ENCODE measurements around the gene ELF1.
"Not testable (repeated sequence)": the region's sequence is repeated elsewhere in the genome, so short reads cannot be mapped to it uniquely, and the experiment has no call there.

ELF1 gene

GRCh38 chr13:40914863-40915262 is 104.3 kb downstream of the ELF1 start:
- not testable (repeated sequence) for H2AK5ac ChIP-seq (ENCODE audit: low read depth, low read length); H3K9ac ChIP-seq (ENCODE audit: low read depth, low read length, poor library complexity); H3K27ac ChIP-seq (replicated peaks; ENCODE audit: low read length); H3K4ac ChIP-seq (ENCODE audit: low read length); H4K8ac ChIP-seq (ENCODE audit: low read depth, low read length); H3K18ac ChIP-seq (ENCODE audit: low read length); DNase-seq (ENCODE audit: low spot score); H3K27me3 ChIP-seq (ENCODE audit: control insufficient read depth in 3 of 3, insufficient read depth in 3 of 3, low read depth in 1 of 3, low read length in 3 of 3); H2BK12ac ChIP-seq (ENCODE audit: low read length); H3K4me2 ChIP-seq (ENCODE audit: insufficient read depth, low read length, poor library complexity, severe bottlenecking); H3K4me1 ChIP-seq (ENCODE audit: control insufficient read depth in 2 of 2, insufficient read depth in 1 of 2, low read depth in 1 of 2, low read length in 2 of 2); H3K9me3 ChIP-seq (replicated peaks in 1 of 2; ENCODE audit: control insufficient read depth in 2 of 2, insufficient read depth in 1 of 2, low read depth in 1 of 2, low read length in 2 of 2); H2BK15ac ChIP-seq (ENCODE audit: low read length); H3K36me3 ChIP-seq (replicated peaks in 1 of 2; ENCODE audit: control insufficient read depth in 2 of 2, insufficient read depth in 2 of 2, low read length in 2 of 2); H2AFZ ChIP-seq (ENCODE audit: low read length); H2BK120ac ChIP-seq (ENCODE audit: low read depth, low read length); H3K79me1 ChIP-seq (ENCODE audit: low read depth, low read length); H2BK5ac ChIP-seq (ENCODE audit: low read length); H3K4me3 ChIP-seq (ENCODE audit: low read length in 2 of 2); H4K91ac ChIP-seq (ENCODE audit: low read depth, low read length, poor library complexity); H3K14ac ChIP-seq (ENCODE audit: low read length); H3K23ac ChIP-seq (ENCODE audit: low read depth, low read length, poor library complexity)

- no peak for DNase-seq (ENCODE audit: low spot score)
- no peak overlapping the region for H4K91ac ChIP-seq (ENCODE audit: low read depth, low read length, poor library complexity)
- no peak overlapping the region for H3K4ac ChIP-seq (ENCODE audit: low read length)
- H3K9ac ChIP-seq (ENCODE audit: low read depth, low read length, poor library complexity): no peak overlapping the region
- H2AFZ ChIP-seq (ENCODE audit: low read length): no peak overlapping the region
- no peak overlapping the region for H2AK5ac ChIP-seq (ENCODE audit: low read depth, low read length)
- H3K23ac ChIP-seq (ENCODE audit: low read depth, low read length, poor library complexity): no peak overlapping the region
- no peaks in the 10 kb centered on the region for H3K36me3 ChIP-seq (replicated peaks in 1 of 2; ENCODE audit: control insufficient read depth in 2 of 2, insufficient read depth in 2 of 2, low read length in 2 of 2)
- H4K8ac ChIP-seq (ENCODE audit: low read depth, low read length): no peak overlapping the region
- H3K4me3 ChIP-seq (ENCODE audit: low read length in 2 of 2): no peak overlapping the region
- no peak overlapping the region for H2BK15ac ChIP-seq (ENCODE audit: low read length)
- H3K14ac ChIP-seq (ENCODE audit: low read length): no peak overlapping the region
- no peak overlapping the region for H2BK5ac ChIP-seq (ENCODE audit: low read length)
- H3K4me1 ChIP-seq (ENCODE audit: control insufficient read depth in 2 of 2, insufficient read depth in 1 of 2, low read depth in 1 of 2, low read length in 2 of 2): no peaks in the 10 kb centered on the region
- no peak overlapping the region for H2BK12ac ChIP-seq (ENCODE audit: low read length)
- no peak overlapping the region for H2BK120ac ChIP-seq (ENCODE audit: low read depth, low read length)
- H3K18ac ChIP-seq (ENCODE audit: low read length): no peak overlapping the region
- H3K9me3 ChIP-seq (replicated peaks in 1 of 2; ENCODE audit: control insufficient read depth in 2 of 2, insufficient read depth in 1 of 2, low read depth in 1 of 2, low read length in 2 of 2): no peaks in the 10 kb centered on the region
- H3K79me1 ChIP-seq (ENCODE audit: low read depth, low read length): no peaks in the 10 kb centered on the region
- H3K27me3 ChIP-seq (ENCODE audit: control insufficient read depth in 3 of 3, insufficient read depth in 3 of 3, low read depth in 1 of 3, low read length in 3 of 3): no peaks in the 10 kb centered on the region
- H3K27ac ChIP-seq (replicated peaks; ENCODE audit: low read length): no peak overlapping the region
- H3K4me2 ChIP-seq (ENCODE audit: insufficient read depth, low read length, poor library complexity, severe bottlenecking): no peak overlapping the region
Observed at GRCh38 chr13:40911341-40911740, 107.8 kb downstream of the ELF1 start.

- no peak for DNase-seq (ENCODE audit: low spot score)
- no peak overlapping the region for H3K14ac ChIP-seq (ENCODE audit: low read length)
Observed at GRCh38 chr13:40910324-40911050, 108.6 kb downstream of the ELF1 start.

GRCh38 chr13:40909541-40910200 is 109.4 kb downstream of the ELF1 start:
- H3K23ac ChIP-seq (ENCODE audit: low read depth, low read length, poor library complexity); H4K91ac ChIP-seq (ENCODE audit: low read depth, low read length, poor library complexity); H2AK5ac ChIP-seq (ENCODE audit: low read depth, low read length); H2BK15ac ChIP-seq (ENCODE audit: low read length); H3K14ac ChIP-seq (ENCODE audit: low read length); H3K9me3 ChIP-seq (replicated peaks in 1 of 2; ENCODE audit: control insufficient read depth in 2 of 2, insufficient read depth in 1 of 2, low read depth in 1 of 2, low read length in 2 of 2); H3K36me3 ChIP-seq (replicated peaks in 1 of 2; ENCODE audit: control insufficient read depth in 2 of 2, insufficient read depth in 2 of 2, low read length in 2 of 2); H3K4me1 ChIP-seq (ENCODE audit: control insufficient read depth in 2 of 2, insufficient read depth in 1 of 2, low read depth in 1 of 2, low read length in 2 of 2); H3K27ac ChIP-seq (replicated peaks; ENCODE audit: low read length); H2BK12ac ChIP-seq (ENCODE audit: low read length); H3K4me3 ChIP-seq (ENCODE audit: low read length in 2 of 2); H3K27me3 ChIP-seq (ENCODE audit: control insufficient read depth in 3 of 3, insufficient read depth in 3 of 3, low read depth in 1 of 3, low read length in 3 of 3); H4K8ac ChIP-seq (ENCODE audit: low read depth, low read length); H3K9ac ChIP-seq (ENCODE audit: low read depth, low read length, poor library complexity); DNase-seq (ENCODE audit: low spot score); H2BK5ac ChIP-seq (ENCODE audit: low read length); H2BK120ac ChIP-seq (ENCODE audit: low read depth, low read length); H3K4me2 ChIP-seq (ENCODE audit: insufficient read depth, low read length, poor library complexity, severe bottlenecking); H3K79me1 ChIP-seq (ENCODE audit: low read depth, low read length); H3K4ac ChIP-seq (ENCODE audit: low read length); H3K18ac ChIP-seq (ENCODE audit: low read length); H2AFZ ChIP-seq (ENCODE audit: low read length): not testable (repeated sequence)
- no CpG with 5 or more reads among the region's 4 CpGs for WGBS, 2 donors (ENCODE audit: extremely low coverage in 2 of 2, insufficient read length in 2 of 2, insufficient replicate concordance in 1 of 2)

More at GRCh38 chr13:40910324-40911050, 108.6 kb downstream of the ELF1 start:
- WGBS, 2 donors (ENCODE audit: extremely low coverage in 2 of 2, insufficient read length in 2 of 2, insufficient replicate concordance in 1 of 2): no CpG with 5 or more reads among the region's 2 CpGs
- no peaks in the 10 kb centered on the region for H3K79me1 ChIP-seq (ENCODE audit: low read depth, low read length)
- no peak overlapping the region for H3K4ac ChIP-seq (ENCODE audit: low read length)
- no peak overlapping the region for H4K8ac ChIP-seq (ENCODE audit: low read depth, low read length)
- no peaks in the 10 kb centered on the region for H3K4me1 ChIP-seq (ENCODE audit: control insufficient read depth in 2 of 2, insufficient read depth in 1 of 2, low read depth in 1 of 2, low read length in 2 of 2)
- no peak overlapping the region for H2BK15ac ChIP-seq (ENCODE audit: low read length)
- no peak overlapping the region for H4K91ac ChIP-seq (ENCODE audit: low read depth, low read length, poor library complexity)
- no peak overlapping the region for H3K4me3 ChIP-seq (ENCODE audit: low read length in 2 of 2)
- H2AK5ac ChIP-seq (ENCODE audit: low read depth, low read length): no peak overlapping the region
- H2BK5ac ChIP-seq (ENCODE audit: low read length): no peak overlapping the region
- no peak overlapping the region for H3K9ac ChIP-seq (ENCODE audit: low read depth, low read length, poor library complexity)
- H3K23ac ChIP-seq (ENCODE audit: low read depth, low read length, poor library complexity): no peak overlapping the region
- H3K27ac ChIP-seq (replicated peaks; ENCODE audit: low read length): no peak overlapping the region
- no peak overlapping the region for H2BK120ac ChIP-seq (ENCODE audit: low read depth, low read length)
- no peak overlapping the region for H3K18ac ChIP-seq (ENCODE audit: low read length)
- H3K36me3 ChIP-seq (replicated peaks in 1 of 2; ENCODE audit: control insufficient read depth in 2 of 2, insufficient read depth in 2 of 2, low read length in 2 of 2): no peaks in the 10 kb centered on the region
- no peak overlapping the region for H2BK12ac ChIP-seq (ENCODE audit: low read length)
- H3K27me3 ChIP-seq (ENCODE audit: control insufficient read depth in 3 of 3, insufficient read depth in 3 of 3, low read depth in 1 of 3, low read length in 3 of 3): no peaks in the 10 kb centered on the region
- H3K4me2 ChIP-seq (ENCODE audit: insufficient read depth, low read length, poor library complexity, severe bottlenecking): no peak overlapping the region
- H3K9me3 ChIP-seq (replicated peaks in 1 of 2; ENCODE audit: control insufficient read depth in 2 of 2, insufficient read depth in 1 of 2, low read depth in 1 of 2, low read length in 2 of 2): no peaks in the 10 kb centered on the region
- no peak overlapping the region for H2AFZ ChIP-seq (ENCODE audit: low read length)

All from neuronal stem cell (in vitro differentiated cells).